OCI-LY1 (cell line): ENCODE data around the gene BLACAT1.
A peak's percentile ranks its signal among the peaks of the same experiment; 100 is the strongest.

Experiments used
- H2AFZ ChIP-seq: fragments of 200-600 bp; sonication (generic), shearing (Covaris generic); 2 replicates; pipeline ENCODE4 v1.6.0; 2014; ENCODE audit warnings: antibody characterized with exemption, mild to moderate bottlenecking, low read length
- H3F3A ChIP-seq: fragments of 200-600 bp; sonication (generic), shearing (Covaris generic); 2 replicates; pipeline ENCODE4 v1.6.0; 2014; ENCODE audit warnings: mild to moderate bottlenecking, antibody characterized with exemption, low read length, moderate library complexity; ENCODE audit not compliant: insufficient read depth
- H3K27ac ChIP-seq: fragments of 200-600 bp; sonication (generic); 2 replicates; pipeline ENCODE4 v1.5.1; 2014; ENCODE audit warnings: low read length, mixed run types, mild to moderate bottlenecking, low read depth; ENCODE audit not compliant: poor library complexity, severe bottlenecking
- H3K27me3 ChIP-seq: fragments of 200-600 bp; sonication (generic); 2 replicates; pipeline ENCODE4 v1.6.0; 2014; ENCODE audit warnings: antibody characterized with exemption, mild to moderate bottlenecking, low read length, moderate library complexity; ENCODE audit not compliant: insufficient read depth
- H3K36me3 ChIP-seq: fragments of 200-600 bp; sonication (generic); 2 replicates; pipeline ENCODE4 v1.6.1; 2014; ENCODE audit warnings: mild to moderate bottlenecking, antibody characterized with exemption, low read length, moderate library complexity, mixed read lengths; ENCODE audit not compliant: insufficient read depth
- H3K4me1 ChIP-seq: fragments of 200-600 bp; sonication (generic); 2 replicates; pipeline ENCODE4 v1.5.1; 2014; ENCODE audit warnings: mild to moderate bottlenecking, low read length, moderate library complexity; ENCODE audit not compliant: insufficient read depth, severe bottlenecking
- H3K4me2 ChIP-seq: fragments of 200-600 bp; sonication (generic), shearing (Covaris generic); 2 replicates; pipeline ENCODE4 v1.6.1; 2014; ENCODE audit warnings: low read length
- H3K4me3 ChIP-seq: fragments of 200-600 bp; sonication (generic); 2 replicates; pipeline ENCODE4 v1.5.1; 2014; ENCODE audit warnings: low read length, low read depth, mild to moderate bottlenecking, mixed read lengths; ENCODE audit not compliant: poor library complexity, severe bottlenecking
- H3K79me2 ChIP-seq: fragments of 200-600 bp; shearing (Covaris generic); 2 replicates; pipeline ENCODE4 v1.6.1; 2016; ENCODE audit warnings: mixed run types, low read length, mixed read lengths; ENCODE audit not compliant: insufficient read depth
- H3K9ac ChIP-seq: fragments of 200-600 bp; sonication (generic), shearing (Covaris generic); 2 replicates; pipeline ENCODE4 v1.6.1; 2014; ENCODE audit warnings: mild to moderate bottlenecking, low read length, mixed read lengths
- H3K9me2 ChIP-seq: fragments of 200-600 bp; sonication (generic), shearing (Covaris generic); 2 replicates; pipeline ENCODE4 v1.6.1; 2014; ENCODE audit warnings: low read depth, mild to moderate bottlenecking, low read length, mixed read lengths
- H3K9me3 ChIP-seq: fragments of 200-600 bp; shearing (Covaris generic); 2 replicates; pipeline ENCODE4 v1.6.1; 2014; ENCODE audit warnings: low read length, mixed read lengths
- H4K20me1 ChIP-seq: fragments of 200-600 bp; sonication (generic), shearing (Covaris generic); 2 replicates; pipeline ENCODE4 v1.6.0; 2016; ENCODE audit warnings: mild to moderate bottlenecking, low read length; ENCODE audit not compliant: insufficient read depth
- EZH2 ChIP-seq: fragments of 200-600 bp; sonication (generic), shearing (Covaris generic); IDR thresholded peaks from 2 replicates; pipeline ENCODE4 v1.8.0; 2017; ENCODE audit warnings: borderline replicate concordance, mixed run types, mild to moderate bottlenecking, antibody characterized with exemption, low read length, moderate library complexity, mixed read lengths
- TF ChIP-seq, protein P1 (sequence below): fragments of 200-600 bp; sonication (generic), shearing (Covaris generic); IDR thresholded peaks from 2 replicates; pipeline ENCODE4 v1.5.1; 2017; ENCODE audit warnings: mild to moderate bottlenecking, antibody characterized with exemption, low read length, moderate library complexity, mixed read lengths

BLACAT1 gene

DNA sequence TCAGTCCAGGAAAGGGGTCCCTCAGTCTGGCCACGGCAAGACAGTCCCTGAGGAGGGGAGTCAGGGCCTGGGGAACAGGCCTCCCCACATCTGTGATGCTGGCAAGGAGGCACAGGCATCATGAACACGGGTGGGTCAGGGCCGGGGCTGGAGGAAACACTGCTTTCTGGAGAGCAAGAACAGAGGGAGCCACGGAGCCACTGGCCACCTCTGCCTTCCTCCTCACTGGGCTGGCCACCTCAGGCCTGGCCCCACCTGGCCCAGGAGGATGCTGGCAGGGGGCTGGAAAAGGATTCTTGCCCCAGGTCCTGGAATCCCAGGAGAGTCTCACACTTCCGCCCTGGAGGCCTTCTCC, 15.7 kb downstream of the BLACAT1 start:
- Histone ChIP-seq H3K4me2 (peak overlapping the region; percentile 60; the same call in 1 of the 2 replicates), H3K4me1 (peaks cover 16% of the 10 kb centered on the region)

GRCh38 chr1:205438213-205439158, 17.4 kb downstream of the BLACAT1 start:
- no peaks in the 10 kb centered on the region for H3K36me3 ChIP-seq
- H3K4me2 ChIP-seq, result no peak overlapping the region
- H3K79me2 ChIP-seq, result no peaks in the 10 kb centered on the region
- H3K27me3 ChIP-seq, result peaks cover 4% of the 10 kb centered on the region; the same call in 1 of the 2 replicates
- no peaks in the 10 kb centered on the region for H4K20me1 ChIP-seq
- H3K4me1 ChIP-seq, result peaks cover 16% of the 10 kb centered on the region
- H3K9me2 ChIP-seq, result no peaks in the 10 kb centered on the region
- H3K9ac ChIP-seq, result no peak overlapping the region
- no peaks in the 10 kb centered on the region for H3F3A ChIP-seq
- no peak overlapping the region for H2AFZ ChIP-seq
- H3K9me3 ChIP-seq, result no peaks in the 10 kb centered on the region
- no peak overlapping the region for H3K4me3 ChIP-seq
- H3K27ac ChIP-seq, result no peak overlapping the region
- TF ChIP-seq EZH2, result no peak
- TF ChIP-seq, protein P1, sequence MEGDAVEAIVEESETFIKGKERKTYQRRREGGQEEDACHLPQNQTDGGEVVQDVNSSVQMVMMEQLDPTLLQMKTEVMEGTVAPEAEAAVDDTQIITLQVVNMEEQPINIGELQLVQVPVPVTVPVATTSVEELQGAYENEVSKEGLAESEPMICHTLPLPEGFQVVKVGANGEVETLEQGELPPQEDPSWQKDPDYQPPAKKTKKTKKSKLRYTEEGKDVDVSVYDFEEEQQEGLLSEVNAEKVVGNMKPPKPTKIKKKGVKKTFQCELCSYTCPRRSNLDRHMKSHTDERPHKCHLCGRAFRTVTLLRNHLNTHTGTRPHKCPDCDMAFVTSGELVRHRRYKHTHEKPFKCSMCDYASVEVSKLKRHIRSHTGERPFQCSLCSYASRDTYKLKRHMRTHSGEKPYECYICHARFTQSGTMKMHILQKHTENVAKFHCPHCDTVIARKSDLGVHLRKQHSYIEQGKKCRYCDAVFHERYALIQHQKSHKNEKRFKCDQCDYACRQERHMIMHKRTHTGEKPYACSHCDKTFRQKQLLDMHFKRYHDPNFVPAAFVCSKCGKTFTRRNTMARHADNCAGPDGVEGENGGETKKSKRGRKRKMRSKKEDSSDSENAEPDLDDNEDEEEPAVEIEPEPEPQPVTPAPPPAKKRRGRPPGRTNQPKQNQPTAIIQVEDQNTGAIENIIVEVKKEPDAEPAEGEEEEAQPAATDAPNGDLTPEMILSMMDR, result peak; percentile 34; the same call in 1 of the 2 replicates

More for the DNA sequence above, 15.7 kb downstream of the BLACAT1 start:
- Histone ChIP-seq H4K20me1 (no peaks in the 10 kb centered on the region), H2AFZ (no peak overlapping the region), H3K27me3 (peaks cover 4% of the 10 kb centered on the region; the same call in 1 of the 2 replicates), H3K4me3 (no peak overlapping the region), H3K79me2 (no peaks in the 10 kb centered on the region), H3K9me2 (no peaks in the 10 kb centered on the region), H3K36me3 (no peaks in the 10 kb centered on the region), H3K9ac (no peak overlapping the region; the same call in 1 of the 2 replicates), H3F3A (no peaks in the 10 kb centered on the region), H3K9me3 (no peaks in the 10 kb centered on the region), H3K27ac (no peak overlapping the region)
- no peak for TF ChIP-seq EZH2
- TF ChIP-seq, protein P1, result no peak

GRCh38 chr1:205437570-205437969, 18.3 kb downstream of the BLACAT1 start:
- no peak for TF ChIP-seq EZH2
- TF ChIP-seq, protein P1, result no peak
- Histone ChIP-seq H3K9ac (no peak overlapping the region), H4K20me1 (no peaks in the 10 kb centered on the region), H2AFZ (no peak overlapping the region), H3K9me3 (no peaks in the 10 kb centered on the region), H3F3A (no peaks in the 10 kb centered on the region), H3K4me2 (no peak overlapping the region), H3K9me2 (no peaks in the 10 kb centered on the region), H3K4me3 (no peak overlapping the region), H3K27me3 (peaks cover 4% of the 10 kb centered on the region; the same call in 1 of the 2 replicates), H3K79me2 (no peaks in the 10 kb centered on the region), H3K4me1 (peaks cover 16% of the 10 kb centered on the region), H3K27ac (no peak overlapping the region), H3K36me3 (no peaks in the 10 kb centered on the region)
